Measurements from ENCODE around the gene PELI1.
"Not testable (repeated sequence)": the region's sequence is repeated elsewhere in the genome, so short reads cannot be mapped to it uniquely, and the experiment has no call there.

Gene PELI1

DNA sequence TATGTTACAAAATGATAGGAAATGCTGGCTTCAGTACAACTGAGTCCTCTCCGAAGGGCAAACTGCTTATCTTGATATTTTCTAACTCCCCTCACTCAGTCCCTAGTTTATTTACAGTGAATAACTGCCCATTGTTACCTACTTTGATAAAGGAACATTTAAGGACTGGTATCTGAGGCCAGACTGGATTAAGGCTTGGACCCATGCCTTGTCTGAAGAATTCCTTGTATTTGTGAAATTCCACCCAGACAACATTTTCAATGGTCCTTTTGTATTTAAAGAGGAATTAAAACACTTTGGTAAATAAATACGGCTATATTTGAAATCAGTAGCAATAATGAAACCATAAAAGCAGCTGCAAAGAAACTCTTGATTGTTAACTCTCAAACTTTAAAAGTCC, 58.3 kb downstream of the PELI1 start:
- no peak for DNase-seq (ENCODE audit: low spot score)

- DNase-seq (ENCODE audit: low spot score): no peak
Measured at GRCh38 chr2:64081046-64081445, 63.2 kb downstream of the PELI1 start.

DNA sequence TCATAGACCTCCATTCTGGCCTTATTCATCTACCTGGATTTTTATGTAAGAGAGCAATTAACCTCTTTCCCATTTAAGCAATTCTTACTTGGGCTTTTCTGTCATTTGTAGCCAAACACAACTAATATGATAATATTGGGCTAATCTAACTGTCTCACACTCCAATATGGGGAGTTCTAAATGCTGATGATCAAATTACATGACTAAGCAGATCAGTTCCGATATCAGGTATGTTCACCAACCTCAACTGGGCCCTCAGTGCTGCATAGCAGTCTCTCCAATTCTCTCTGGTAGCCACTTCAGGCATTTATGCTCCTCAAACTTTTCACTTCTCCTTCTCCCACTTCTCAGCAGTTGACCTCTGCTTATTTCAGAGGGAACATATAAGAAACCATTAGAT, 64.0 kb downstream of the PELI1 start:
- DNase-seq (ENCODE audit: low spot score): no peak

DNA sequence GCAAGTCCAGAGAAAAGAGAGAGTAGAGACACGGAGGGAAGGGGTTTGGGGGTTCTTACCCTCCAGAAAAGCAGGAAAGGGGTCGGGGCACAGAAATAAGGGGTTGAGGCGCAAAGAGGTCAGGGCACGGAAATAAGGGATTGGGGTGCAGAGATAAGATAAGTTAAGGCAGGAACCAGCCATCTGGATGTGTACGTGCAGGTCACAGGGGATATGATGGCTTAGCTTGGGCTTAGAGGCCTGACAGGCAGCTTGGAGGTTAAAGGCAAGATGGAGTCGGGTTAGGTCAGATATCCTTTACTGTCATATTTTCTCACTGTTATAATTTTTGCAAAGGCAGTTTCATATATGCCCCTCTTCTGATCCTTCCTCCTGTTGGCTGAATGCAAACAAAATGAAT, 64.5 kb downstream of the PELI1 start:
- DNase-seq (ENCODE audit: low spot score): not testable (repeated sequence)

DNA sequence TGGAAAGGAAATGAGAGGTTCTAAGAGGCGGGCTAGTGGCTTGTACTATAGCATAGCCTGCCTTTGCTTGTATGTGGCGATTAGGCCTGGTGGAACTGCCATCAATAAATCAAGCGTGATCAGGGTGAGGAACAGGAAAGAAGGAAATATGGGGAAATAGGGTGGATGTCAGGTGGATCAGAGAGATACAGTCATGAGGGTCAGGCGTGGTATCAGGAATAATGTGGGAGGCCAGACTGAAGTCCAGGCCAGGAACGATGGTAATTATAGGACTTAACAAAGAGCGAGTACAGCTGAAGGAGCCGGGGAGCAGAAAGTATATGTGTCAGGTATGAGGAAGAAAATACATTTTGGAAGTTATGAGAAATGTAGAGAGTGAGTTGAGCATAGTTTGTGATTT, 67.4 kb downstream of the PELI1 start:
- not testable (repeated sequence) for DNase-seq (ENCODE audit: low spot score)

- not testable (repeated sequence) for DNase-seq (ENCODE audit: low spot score)
Measured at GRCh38 chr2:64074616-64075015, 69.6 kb downstream of the PELI1 start.

- no peak for DNase-seq (ENCODE audit: low spot score)
Measured at GRCh38 chr2:64067326-64067725, 76.9 kb downstream of the PELI1 start.

- no peak for DNase-seq (ENCODE audit: low spot score)
Measured at GRCh38 chr2:64065516-64065915, 78.7 kb downstream of the PELI1 start.

GRCh38 chr2:64063924-64064331, 80.3 kb downstream of the PELI1 start:
- DNase-seq (ENCODE audit: low spot score): no peak

GRCh38 chr2:64063454-64063853, 80.8 kb downstream of the PELI1 start:
- no peak for DNase-seq (ENCODE audit: low spot score)

DNA sequence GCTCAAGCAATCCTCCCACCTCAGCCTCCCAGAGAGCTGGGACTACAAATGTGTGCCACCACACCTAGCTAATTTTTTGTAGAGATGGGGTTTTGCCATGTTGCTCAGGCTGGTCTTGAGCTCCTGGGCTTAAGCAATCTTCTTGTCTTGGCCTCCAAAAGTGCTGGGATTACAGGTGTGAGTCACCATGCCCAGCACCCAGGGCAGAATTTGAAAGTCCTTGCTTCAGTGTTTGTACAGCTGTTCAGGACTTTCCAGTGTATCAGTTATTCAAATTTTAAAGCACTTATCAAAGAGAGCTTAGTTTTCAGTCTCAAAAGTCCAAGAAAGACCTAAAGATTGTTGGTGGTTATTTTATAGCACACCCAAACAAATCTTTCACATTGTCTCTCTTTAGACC, 81.4 kb downstream of the PELI1 start:
- DNase-seq (ENCODE audit: low spot score): no peak

- DNase-seq (ENCODE audit: low spot score): no peak
Measured at GRCh38 chr2:64059270-64059669, 85.0 kb downstream of the PELI1 start.

GRCh38 chr2:64056021-64056420, 88.2 kb downstream of the PELI1 start:
- no peak for DNase-seq (ENCODE audit: low spot score)

DNA sequence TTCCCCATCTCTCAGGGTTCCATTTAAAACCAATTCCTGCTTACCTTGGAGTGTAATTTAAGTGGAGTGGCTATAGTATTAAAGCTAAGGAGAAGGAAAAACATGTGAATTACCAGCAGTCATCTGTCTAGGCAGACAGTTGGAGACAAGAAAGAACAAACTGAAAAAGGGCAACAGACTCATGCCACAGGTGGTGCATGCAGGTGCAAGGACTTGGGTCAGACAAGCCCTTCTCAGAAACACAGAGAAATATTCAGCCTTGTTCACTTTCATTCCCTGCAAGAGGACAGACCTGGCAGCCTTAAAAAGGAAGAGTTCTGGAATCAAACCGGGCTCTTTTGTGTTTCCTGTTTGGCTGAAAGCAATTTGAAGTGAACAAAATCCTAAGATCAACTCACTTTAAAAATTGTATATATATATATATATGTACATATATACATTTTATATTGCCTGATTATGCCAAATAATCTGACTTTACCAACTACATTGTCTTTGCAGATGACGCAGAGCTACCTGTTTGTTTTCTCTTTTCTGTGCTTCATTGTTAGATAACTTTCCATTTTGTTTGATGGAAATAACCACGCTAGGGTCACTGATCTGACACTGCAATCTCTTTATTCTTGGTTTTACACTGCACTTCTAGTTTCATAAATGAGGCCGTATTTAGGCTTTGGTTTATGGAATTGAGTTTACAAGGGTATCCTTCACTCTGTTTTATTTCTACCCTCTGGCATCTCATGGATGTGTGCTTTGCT, 89.9 kb downstream of the PELI1 start:
- DNase-seq (ENCODE audit: low spot score): no peak

DNA sequence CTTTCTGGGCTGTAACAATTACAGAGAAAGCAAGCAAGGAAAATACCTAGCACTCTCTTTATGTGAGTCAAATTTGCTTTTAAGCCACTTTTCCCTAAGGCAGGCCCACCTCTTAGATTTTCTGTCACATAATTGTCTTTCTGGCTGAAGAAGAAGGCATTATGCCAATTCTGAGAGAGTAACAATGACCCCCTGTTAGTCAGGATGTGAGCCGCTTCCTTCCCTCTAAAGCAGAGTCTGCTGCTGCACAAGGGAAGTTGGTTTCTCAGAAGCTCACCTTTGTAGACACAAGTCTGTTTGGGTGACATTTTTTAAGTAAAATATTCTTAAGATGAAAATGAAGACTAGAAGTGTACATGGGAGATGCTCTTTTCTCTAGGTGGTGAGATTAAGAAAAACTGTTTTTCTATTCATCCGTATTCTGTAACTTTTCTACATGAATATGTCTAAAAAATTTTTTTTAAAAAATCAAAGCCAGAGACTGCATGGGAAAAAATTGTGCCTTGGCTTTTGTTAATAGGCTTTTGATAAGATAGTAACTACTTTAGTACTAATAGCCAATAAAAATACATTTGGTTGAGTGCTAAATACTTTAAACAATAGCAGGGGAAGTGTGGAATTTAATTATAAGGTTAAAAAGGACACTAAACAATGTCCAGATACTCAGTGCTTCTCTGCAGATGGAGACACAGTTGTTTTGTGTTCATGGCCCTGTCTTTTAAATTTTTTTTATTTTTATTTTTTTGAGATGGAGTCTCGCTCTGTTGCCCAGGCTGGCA, 91.6 kb downstream of the PELI1 start:
- peak; percentile 57 for DNase-seq (ENCODE audit: low spot score)

DNA sequence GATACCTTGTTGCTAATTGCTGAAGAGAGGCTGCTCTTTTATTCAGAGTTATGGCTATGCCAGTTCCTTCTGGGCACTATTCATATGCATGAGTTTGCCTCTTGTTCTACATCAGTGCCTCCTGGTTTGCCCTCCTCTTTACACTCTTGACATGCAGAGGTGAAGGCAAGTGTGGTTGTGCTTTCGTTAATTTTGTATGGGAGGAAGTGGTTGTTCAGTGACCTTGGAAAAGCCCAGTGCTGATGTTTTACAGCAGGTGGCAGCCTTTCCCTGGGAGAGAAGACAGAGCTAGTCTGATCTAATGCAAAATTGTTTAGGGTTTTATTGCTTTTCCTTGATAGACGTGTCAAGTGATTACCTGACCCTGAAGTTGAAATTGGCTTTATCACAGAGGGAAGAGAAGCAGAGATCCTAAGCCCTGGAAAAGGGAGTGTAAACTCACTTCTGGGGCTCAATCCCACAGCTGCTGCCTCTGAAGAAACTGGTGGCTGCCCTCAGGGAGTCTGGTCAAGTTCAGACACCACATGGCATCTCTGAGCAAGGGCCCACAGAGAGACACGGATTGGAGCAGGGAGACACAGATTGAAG, 94.5 kb downstream of the PELI1 start:
- peak; percentile 83 for DNase-seq (ENCODE audit: low spot score)

GRCh38 chr2:64045938-64046337, 98.3 kb downstream of the PELI1 start:
- DNase-seq (ENCODE audit: low spot score): no peak
